ENCODE data around the gene PUSL1.

GRCh38 chr1:1342061-1342562, 33.7 kb downstream of the PUSL1 start:
- TF ChIP-seq CTCF (IDR thresholded peaks at IDR 0.05) (no peak), POLR2A (IDR thresholded peaks at IDR 0.05) (no peak)

Data from right lobe of liver (tissue), 4 donors.